Endothelial cell of hepatic sinusoid (primary cell): Measurements from ENCODE around the gene HOMER1.

Experiments
- in situ Hi-C: cut with HindIII; loops from 2 replicates; pipeline ENCODE4 v1.10.0; 2017; ENCODE audit warnings: low sequenced_read_pairs

Gene HOMER1

GRCh38 chr5:79491690-79492317, 22.1 kb downstream of the HOMER1 start:
- in situ Hi-C loops = no loop called here

- in situ Hi-C loops = no loop called here
These were observed 23.5 kb downstream of the HOMER1 start for GRCh38 chr5:79490323-79490936.

GRCh38 chr5:79489773-79490172, 24.2 kb downstream of the HOMER1 start:
- in situ Hi-C loops = no loop called here

GRCh38 chr5:79488775-79489174, 25.2 kb downstream of the HOMER1 start:
- in situ Hi-C loops = no loop called here

- in situ Hi-C loops = no loop called here
These were observed 25.9 kb downstream of the HOMER1 start for GRCh38 chr5:79488058-79488457.

GRCh38 chr5:79487251-79487650, 26.7 kb downstream of the HOMER1 start:
- in situ Hi-C loops = no loop called here

DNA sequence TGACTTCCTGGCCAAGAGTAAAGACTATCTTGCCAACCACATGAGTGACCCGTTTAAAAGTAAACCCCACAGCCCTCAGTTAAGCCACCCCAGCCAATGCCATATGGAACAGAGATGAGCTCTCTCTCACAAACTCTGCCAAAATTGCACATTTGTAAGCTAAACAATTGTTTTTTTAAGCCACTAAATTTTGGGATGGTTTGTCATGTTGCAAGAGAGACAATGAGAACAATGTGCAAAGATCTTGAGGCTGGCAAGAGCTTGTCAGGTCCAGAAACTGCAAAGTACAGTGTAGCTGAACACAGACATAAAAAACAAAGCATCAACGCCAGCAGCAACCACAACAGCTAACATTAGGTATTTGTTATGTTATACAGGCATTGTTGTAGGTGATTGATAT, 27.8 kb downstream of the HOMER1 start:
- in situ Hi-C loops = no loop called here

GRCh38 chr5:79484731-79485130, 29.2 kb downstream of the HOMER1 start:
- in situ Hi-C loops = no loop called here

- in situ Hi-C loops = no loop called here
These were observed 32.4 kb downstream of the HOMER1 start for GRCh38 chr5:79481574-79481973.

- in situ Hi-C loops = no loop called here
These were observed 32.9 kb downstream of the HOMER1 start for GRCh38 chr5:79480991-79481390.

- in situ Hi-C loops = no loop called here
These were observed 38.8 kb downstream of the HOMER1 start for GRCh38 chr5:79475152-79475466.

GRCh38 chr5:79474367-79475151, 39.4 kb downstream of the HOMER1 start:
- in situ Hi-C loops = no loop called here

DNA sequence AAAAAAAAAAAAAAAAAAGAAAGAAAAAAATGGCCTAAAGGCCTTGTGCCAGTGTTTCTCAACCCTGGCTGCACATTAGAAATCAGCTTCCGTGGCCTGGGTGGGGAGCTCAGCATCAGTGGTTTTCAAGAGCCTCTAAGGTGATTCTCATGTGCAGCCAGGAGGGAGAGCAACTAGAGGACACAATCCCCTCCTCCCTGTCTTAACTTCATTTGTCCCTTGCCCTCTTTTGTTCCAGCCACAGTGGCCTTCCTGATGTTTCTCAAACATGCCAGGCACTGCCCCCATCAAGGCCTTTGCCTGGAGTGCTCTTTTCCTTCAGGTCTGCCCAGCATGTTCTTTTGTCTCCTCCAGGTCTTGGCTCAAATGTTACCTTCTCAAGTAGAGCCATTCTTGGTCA, 42.4 kb downstream of the HOMER1 start:
- in situ Hi-C loops = no loop called here

- in situ Hi-C loops = no loop called here
These were observed 49.1 kb downstream of the HOMER1 start for GRCh38 chr5:79464695-79465332.

GRCh38 chr5:79464278-79464677, 49.7 kb downstream of the HOMER1 start:
- in situ Hi-C loops = no loop called here

GRCh38 chr5:79459626-79460025, 54.3 kb downstream of the HOMER1 start:
- in situ Hi-C loops = no loop called here

DNA sequence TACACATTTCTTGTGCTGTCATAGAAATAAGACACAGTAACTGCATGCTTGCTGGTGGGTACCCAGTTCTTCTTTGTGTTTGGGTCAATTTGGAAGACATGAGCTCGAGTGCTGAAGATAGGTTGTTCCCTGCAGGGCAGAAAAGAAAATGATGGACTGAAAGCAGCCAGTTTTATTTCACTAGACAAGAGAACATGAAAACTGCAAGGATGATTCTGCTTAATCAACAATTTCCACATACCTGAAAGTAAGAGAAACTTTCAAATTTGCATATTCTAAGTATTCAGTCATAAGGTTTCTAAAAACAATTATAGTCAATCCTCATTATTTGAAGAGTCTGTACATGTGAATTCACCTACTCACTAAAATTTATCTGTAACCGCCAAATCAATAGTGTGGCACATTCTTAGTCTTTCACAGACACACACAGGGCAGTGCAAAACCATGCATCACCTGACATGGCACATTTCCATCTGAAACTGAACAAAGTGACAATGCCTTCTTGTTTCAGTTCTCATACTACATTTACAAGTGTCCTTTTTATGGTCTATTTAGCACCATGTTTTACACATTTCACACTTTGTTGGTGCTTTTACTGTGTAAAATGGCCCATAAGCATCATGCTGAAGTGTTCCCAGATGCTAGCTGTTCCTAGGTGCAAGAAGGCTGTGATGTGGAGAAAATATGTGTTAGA, 56.9 kb downstream of the HOMER1 start:
- in situ Hi-C loops = no loop called here

DNA sequence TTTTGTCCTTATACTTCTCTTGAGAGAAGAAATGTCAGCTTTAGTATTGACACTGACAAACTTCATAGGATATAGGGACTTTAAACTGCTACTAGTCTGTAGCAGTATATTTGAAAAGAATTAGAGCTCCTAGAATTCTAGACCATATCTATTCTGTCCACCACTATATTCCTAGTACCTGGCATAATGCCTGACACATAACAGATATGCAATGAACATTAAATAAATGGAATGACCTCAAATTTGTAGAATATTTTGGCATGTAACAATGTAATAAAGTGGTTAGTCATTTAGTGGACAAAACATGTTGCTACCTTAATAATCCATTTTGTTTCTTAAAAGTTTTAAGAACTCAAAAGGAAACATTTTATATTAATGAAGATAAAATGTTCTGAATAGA, 57.5 kb downstream of the HOMER1 start:
- in situ Hi-C loops = no loop called here

- in situ Hi-C loops = loop anchor here (5.0 kb wide), 1 partner anchor 57 kb away; no protein-coding TSS in a partner anchor
These were observed 59.9 kb downstream of the HOMER1 start for GRCh38 chr5:79454043-79454442.

DNA sequence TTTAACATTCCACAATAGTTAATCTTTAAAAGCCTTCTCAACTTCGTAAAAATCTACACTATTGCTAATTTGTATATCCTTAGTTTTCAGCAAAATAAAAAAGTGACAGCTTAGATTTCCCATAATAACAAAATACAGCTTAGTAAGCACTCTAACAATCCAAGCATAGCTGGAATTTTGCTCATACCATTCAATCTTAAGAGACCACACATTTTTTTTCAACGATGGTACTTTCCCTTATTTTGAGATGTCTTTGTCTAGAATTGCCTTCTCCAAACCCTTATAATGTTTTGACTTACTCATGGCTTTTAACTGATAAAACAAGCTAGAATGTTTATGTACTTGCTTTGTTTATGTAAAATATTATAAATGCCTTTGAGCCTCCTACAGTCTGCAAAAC, 65.6 kb downstream of the HOMER1 start:
- in situ Hi-C loops = no loop called here

DNA sequence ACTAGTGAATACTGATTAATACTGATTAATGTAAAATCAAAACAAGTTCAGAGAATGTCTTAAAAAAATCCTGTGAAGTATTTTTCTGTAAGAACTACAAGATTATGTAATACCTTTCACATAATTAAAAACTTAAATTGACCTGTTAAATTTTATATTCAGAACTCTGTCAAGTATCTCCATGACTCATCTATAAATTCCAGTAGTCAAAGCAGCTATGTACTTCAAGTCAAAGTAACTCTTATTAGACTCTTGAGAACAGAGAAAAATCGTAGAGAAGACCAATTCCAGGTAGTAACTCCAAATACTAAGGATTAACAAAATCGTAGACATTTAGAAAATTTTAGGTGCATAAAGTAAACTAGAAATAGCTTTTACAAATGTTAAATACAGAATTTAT, 77.1 kb downstream of the HOMER1 start:
- in situ Hi-C loops = no loop called here
